Effector CD4-positive, alpha-beta T cell (primary cell): ENCODE results near the gene TDP2.

Source experiments
- DNase-seq: peaks from one replicate; pipeline ENCODE4 v3.0.0-alpha.2; 2020
- total RNA-seq: gene quantifications from one replicate; lab custom pipeline; 2026; lab: John Stamatoyannopoulos, UW

Gene TDP2
- total RNA-seq = 31.1 reads per million, percentile 57 among the genes with 10 or more reads in this experiment

DNA sequence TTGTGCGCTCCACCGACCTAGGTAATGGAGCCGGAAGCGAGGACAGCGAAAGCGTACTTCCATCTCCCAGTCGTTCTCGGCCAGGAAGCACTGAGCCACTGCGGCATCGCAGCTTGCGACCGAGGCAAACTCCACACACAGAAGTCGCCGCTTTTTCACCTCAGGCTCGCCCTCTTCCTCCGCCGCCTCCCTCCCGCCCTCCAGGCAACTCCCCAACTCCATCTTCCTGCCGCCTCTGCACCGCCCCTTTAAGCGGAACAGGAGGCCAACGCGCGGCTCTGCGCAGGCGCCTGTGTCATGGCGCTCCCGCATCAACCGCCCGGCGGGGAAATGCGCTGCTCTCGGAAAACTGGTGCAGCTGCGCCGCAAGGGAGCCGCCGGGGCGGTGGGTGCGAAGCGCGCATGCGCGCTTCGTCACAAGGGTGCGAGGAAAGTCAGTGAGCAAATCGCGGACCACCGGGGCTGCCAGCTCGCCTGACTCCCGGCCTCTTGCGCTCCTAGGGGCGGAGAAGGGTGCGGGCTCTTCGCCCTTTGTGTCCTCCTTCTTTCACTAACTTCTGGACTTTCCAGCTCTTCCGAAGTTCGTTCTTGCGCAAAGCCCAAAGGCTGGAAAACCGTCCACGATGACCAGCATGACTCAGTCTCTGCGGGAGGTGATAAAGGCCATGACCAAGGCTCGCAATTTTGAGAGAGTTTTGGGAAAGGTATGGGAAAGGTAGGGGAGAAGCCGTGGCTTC is at the start of gene TDP2, which contains the start of gene ACOT13:
Gene TDP2 (minus strand): TSS at position 259 of the 737 bp plus-strand sequence. CDS start 37 bp downstream, at position 222.
Gene ACOT13 (plus strand): TSS at position 437 of the 737 bp plus-strand sequence. CDS start 187 bp downstream, at position 624.
- DNase-seq = peak; percentile 95

- DNase-seq = no peak
Observed at GRCh38 chr6:24710519-24711303, 44.0 kb upstream of the TDP2 start.

- no peak for DNase-seq
Observed at GRCh38 chr6:24709014-24709711, 42.5 kb upstream of the TDP2 start.

GRCh38 chr6:24708612-24709011 is 41.9 kb upstream of the TDP2 start:
- DNase-seq = no peak

DNA sequence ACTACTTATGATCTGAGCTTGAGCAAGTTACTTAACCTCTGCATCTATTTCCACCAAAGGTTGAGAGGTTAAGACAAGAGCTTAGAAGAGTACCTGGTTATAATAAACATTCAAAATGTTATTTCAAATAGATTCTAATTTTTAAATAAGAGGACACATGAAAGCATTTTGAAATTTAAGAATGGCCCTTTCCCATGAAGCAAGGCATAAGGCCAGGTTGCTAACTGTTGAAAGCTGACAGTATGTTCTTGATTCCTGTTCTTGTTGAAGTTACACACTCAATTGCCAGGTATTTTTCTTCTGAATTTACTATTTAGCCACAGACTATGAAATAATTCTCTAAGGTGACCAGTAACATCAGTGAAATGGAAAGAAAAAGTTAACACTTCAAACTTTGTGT is 37.8 kb upstream of the TDP2 start:
- no peak for DNase-seq

- no peak for DNase-seq
Observed at GRCh38 chr6:24702720-24703282, 36.1 kb upstream of the TDP2 start.

DNA sequence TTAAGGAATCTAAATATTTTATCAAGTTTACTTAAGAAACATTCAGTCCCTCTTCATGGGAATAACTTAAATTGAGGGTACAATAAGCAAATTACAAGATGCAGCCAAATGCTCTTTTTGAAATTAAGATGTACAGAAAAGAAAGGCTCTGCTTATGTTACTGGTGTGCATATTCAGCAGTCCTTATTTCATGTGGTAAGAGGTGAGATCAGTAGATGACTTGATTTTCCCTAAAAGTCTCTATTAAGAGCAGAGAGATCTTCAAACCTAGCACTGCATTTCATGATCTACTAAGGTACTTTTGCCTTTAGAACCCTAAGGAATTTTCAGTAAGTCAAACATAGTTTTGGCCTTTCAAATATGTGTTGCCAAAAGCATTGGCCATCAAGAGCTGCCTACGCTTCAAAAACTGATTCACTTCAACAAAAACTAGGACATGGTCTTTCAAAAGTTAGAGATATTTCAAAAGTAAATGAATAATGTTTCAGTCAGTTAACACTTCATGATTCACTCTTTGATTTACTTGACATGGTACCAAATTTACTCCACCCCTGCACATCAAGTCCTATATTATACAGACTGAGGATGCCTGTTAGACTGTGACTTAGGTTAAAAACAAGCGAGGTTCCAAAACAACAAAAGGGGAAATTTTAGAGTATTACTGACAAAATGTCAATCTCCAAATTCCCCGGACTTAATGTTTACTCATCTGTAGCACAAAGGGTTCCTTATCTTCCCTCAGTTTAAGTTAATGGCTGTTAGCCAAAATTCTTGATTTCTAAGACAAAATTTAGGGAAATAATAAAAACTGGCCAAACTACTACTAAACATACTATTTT is 33.0 kb upstream of the TDP2 start:
- no peak for DNase-seq

DNA sequence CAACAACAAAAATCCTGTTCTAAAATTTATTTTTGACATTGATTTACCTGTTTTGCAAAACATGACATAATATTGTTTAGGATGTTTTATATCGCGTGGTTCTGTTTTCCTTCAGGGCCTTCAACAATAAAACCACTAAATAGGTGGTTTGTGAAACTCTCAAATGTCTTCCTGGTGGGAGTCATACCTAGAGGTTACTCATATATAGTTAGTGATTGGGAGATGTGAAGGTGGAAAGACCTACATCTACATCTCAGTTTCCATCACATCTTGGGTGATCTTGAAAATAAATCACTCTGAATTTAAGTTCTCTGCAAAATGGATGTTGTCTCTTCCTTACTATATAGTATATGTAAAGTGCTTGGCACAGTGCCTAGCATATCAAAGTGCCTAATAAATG is 29.4 kb upstream of the TDP2 start:
- no peak for DNase-seq

DNA sequence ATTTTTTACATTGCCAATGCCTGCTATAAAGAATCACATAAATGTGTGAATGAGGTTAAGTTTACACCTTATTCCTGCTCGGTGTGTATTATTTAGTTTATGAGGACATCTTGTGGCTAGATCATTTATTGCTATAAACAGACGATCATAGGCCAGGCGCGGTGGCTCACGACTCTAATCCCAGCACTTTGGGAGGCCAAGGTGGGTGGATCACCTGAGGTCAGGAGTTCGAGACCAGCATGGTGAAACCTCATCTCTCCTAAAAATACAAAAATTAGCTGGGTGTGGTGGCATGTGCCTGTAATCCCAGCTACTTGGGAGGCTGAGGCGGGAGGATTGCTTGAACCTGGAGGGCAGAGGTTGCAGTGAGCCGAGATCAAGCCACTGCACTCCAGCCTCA is 28.9 kb upstream of the TDP2 start:
- DNase-seq = peak; percentile 10

DNA sequence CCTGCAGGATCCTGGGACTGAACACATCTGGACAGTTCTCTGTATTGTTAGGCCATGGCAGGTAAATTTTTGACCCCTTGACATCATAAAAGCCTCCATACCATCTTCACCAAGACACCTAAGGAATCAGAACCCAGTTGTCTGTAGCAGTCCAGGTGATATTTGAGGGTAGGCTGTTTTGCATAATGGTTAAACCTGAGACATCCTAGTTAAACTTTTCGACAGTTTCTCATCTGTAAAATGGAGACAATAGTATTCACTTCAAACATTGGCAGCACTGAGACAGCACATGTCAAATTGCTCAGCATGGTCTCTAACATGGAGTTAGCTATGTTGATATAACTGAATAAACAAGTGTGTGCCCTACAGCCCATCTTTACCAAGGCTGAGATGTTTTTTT is 27.5 kb upstream of the TDP2 start:
- DNase-seq = no peak

GRCh38 chr6:24692848-24693592 is 26.3 kb upstream of the TDP2 start:
- no peak for DNase-seq

DNA sequence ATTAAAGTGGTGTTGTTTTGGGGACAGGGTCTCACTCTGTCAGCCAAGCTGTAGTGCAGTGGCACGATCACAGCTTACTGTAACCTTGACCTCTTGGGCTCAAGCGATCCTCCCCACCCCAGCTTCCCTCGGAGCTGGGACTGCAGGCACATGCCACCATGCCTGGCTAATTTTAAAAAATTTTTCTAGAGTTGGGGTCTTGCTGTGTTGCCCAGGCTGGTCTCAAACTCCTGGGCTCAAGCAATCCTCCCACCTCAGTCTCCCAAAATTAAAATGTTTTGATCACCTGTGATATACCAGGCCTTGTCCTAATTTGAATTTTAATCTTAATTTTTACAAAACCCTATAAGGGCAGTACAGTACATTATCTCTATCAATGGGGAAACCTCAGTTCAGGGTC is 25.7 kb upstream of the TDP2 start:
- no peak for DNase-seq

- DNase-seq = no peak
Observed at GRCh38 chr6:24692003-24692402, 25.3 kb upstream of the TDP2 start.

DNA sequence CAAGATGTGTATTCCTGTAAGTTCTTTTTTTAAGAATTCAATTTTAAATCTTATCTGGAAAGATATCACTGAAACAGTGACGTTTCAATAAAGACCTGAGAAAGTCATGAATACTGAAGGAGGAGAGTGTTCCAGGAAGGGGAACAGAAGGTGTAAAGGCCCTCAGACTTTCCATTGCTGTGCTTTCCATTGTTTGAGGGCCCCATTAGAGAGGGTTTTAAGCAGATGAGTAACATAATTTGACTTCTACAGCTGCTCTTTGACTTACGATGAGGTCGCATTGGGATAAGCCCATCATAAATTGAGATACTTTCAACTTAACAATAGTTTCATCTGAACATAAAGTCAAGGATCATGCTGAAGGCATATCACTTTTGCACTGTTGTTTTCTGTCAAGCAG is 24.9 kb upstream of the TDP2 start:
- DNase-seq = no peak

GRCh38 chr6:24690593-24690992 is 23.9 kb upstream of the TDP2 start:
- no peak for DNase-seq

- no peak for DNase-seq
Observed at GRCh38 chr6:24689964-24690363, 23.3 kb upstream of the TDP2 start.

DNA sequence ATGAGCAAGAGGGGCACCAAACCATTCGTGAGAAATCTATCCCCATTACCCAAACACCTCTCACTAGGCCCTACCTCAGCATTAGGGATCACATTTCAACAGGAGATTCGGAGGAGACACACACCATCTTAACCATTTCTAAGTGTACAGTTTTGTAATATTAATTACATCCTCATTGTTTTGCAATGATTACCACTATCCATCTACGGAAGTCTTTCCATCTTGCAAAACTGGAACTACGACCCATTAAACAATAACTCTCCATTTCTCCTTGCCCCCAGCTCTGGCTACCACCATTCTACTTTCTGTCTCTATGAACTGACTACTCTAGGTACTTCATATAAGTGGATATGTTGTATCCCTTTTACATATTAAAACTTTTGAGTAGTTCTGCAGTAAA is 20.2 kb upstream of the TDP2 start:
- no peak for DNase-seq

DNA sequence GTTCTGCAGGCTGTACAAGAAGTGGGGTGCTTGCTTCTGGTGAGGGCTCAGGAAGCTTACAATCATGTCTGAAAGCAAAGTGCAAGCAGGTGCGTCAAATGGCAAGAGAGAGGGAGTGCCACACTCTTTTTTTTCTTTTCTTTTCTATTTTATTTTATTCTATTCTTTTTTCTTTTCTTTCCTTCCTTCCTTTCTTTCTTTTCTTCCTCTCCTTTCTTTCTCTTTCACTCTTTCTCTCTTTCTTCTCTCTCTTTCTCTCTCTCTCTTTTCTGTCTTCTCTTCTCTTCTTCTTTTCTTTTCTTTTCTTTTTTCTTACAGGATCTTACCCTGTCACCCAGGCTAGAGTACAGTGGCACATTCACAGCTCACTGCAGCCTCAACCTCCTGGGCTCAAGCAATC is 19.7 kb upstream of the TDP2 start:
- no peak for DNase-seq

GRCh38 chr6:24683297-24684296 is 16.9 kb upstream of the TDP2 start:
- DNase-seq = no peak

DNA sequence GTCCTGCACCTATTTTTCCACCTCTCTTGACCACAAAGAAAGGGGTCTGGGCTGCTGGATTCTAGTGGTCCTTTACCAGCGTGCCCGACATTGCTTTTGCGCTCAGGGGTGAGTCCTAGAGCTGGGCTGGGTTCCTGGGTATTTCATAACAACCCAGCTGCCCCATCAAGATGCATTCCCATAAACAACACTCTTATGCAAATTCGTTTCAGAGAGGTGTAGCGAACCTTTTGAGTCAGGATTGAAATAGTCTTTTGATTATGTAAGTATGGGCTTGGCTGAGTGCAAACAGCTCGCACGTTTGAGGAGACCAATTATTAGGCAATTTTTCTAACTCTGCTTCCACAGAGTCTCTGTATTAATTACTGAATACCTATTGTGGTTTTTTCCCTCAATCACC is 13.9 kb upstream of the TDP2 start:
- no peak for DNase-seq
